Measurements from ENCODE around the gene ASIC2.

ASIC2 gene

DNA sequence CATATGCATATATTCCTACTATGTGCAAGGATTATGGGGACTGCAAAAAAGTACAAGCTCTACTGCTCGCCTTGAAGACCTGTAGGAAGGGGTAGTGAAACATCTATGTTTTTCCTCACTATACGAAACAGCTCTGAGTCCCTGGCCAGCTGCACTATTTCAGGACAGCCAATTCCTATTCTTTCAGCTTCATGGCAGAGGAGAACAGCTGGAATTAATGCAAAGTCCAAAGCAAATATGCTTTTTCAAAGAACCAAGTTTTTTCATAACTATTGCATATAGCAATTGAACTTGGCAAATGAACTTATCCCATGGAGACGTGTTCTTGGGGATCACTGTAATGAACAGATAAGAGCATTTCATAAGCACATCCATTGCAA is 179.1 kb downstream of the ASIC2 start:
- H3K27ac ChIP-seq (replicated peaks) = no peak overlapping the region
- no peak overlapping the region for H3K4me3 ChIP-seq (replicated peaks; ENCODE audit: insufficient read depth, low read length)
- H3K27me3 ChIP-seq (ENCODE audit: insufficient read depth, poor library complexity, severe bottlenecking) = no peaks in the 10 kb centered on the region
- DNase-seq (ENCODE audit: low read depth in 1 of 2, low spot score in 1 of 2) = no peak
- TF ChIP-seq GABPA (IDR thresholded peaks at IDR 0.05; ENCODE audit: low read depth) (no peak), SPI1 (IDR thresholded peaks at IDR 0.05; ENCODE audit: borderline replicate concordance, low read depth) (no peak), POLR2AphosphoS5 (IDR thresholded peaks at IDR 0.05; ENCODE audit: low read depth) (no peak), REST (IDR thresholded peaks at IDR 0.05; ENCODE audit: insufficient replicate concordance, low read depth) (no peak)
- TF ChIP-seq, protein P1, sequence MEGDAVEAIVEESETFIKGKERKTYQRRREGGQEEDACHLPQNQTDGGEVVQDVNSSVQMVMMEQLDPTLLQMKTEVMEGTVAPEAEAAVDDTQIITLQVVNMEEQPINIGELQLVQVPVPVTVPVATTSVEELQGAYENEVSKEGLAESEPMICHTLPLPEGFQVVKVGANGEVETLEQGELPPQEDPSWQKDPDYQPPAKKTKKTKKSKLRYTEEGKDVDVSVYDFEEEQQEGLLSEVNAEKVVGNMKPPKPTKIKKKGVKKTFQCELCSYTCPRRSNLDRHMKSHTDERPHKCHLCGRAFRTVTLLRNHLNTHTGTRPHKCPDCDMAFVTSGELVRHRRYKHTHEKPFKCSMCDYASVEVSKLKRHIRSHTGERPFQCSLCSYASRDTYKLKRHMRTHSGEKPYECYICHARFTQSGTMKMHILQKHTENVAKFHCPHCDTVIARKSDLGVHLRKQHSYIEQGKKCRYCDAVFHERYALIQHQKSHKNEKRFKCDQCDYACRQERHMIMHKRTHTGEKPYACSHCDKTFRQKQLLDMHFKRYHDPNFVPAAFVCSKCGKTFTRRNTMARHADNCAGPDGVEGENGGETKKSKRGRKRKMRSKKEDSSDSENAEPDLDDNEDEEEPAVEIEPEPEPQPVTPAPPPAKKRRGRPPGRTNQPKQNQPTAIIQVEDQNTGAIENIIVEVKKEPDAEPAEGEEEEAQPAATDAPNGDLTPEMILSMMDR (IDR thresholded peaks at IDR 0.05; ENCODE audit: insufficient read depth, low read length) = no peak

DNA sequence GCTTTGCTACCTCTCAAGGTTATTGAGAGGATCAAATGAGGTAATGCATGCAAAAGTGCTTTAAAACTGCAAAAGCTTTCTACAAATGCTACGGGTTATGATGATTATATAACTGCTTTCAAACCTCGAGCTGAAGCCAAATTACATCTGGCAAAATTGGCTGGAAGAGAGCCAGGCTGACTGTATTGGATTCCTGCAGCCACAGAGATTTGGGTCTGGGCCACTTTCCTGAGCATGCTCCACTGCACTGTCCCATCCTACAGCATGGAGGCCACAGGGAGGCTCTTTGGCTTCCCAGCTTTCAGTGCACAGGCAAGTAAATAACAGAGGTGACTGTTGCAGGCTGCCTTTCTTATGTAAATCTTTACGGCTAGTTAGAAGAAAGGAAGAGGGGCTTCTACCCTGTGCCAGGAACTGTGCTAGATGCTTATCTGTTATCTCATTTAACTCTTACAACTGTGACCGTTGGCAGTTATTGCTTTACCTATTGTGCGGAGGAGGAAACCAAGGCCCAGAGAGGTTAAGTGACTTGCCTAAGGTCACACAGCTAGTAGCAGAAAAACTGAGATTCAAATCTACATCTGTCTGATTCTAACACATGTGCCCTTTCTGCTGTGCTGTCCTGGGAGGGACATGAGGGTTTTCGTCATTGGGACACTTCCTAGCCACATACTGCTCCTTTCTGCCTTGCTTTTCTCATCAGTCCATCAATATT is 179.7 kb downstream of the ASIC2 start:
- TF ChIP-seq GABPA (IDR thresholded peaks at IDR 0.05; ENCODE audit: low read depth) = no peak
- TF ChIP-seq, protein P1 (IDR thresholded peaks at IDR 0.05; ENCODE audit: insufficient read depth, low read length) = no peak
- no peak overlapping the region for H3K27ac ChIP-seq (replicated peaks)
- H3K4me3 ChIP-seq (replicated peaks; ENCODE audit: insufficient read depth, low read length) = no peak overlapping the region
- no peaks in the 10 kb centered on the region for H3K27me3 ChIP-seq (ENCODE audit: insufficient read depth, poor library complexity, severe bottlenecking)
- DNase-seq (ENCODE audit: low read depth in 1 of 2, low spot score in 1 of 2) = no peak

GRCh38 chr17:33112763-33113162 is 180.3 kb downstream of the ASIC2 start:
- DNase-seq (ENCODE audit: low read depth in 1 of 2, low spot score in 1 of 2) = no peak
- H3K27ac ChIP-seq (replicated peaks) = no peak overlapping the region
- H3K4me3 ChIP-seq (replicated peaks; ENCODE audit: insufficient read depth, low read length) = no peak overlapping the region
- TF ChIP-seq POLR2AphosphoS5 (IDR thresholded peaks at IDR 0.05; ENCODE audit: low read depth) = no peak
- no peak for TF ChIP-seq REST (IDR thresholded peaks at IDR 0.05; ENCODE audit: insufficient replicate concordance, low read depth)
- TF ChIP-seq, protein P1 (IDR thresholded peaks at IDR 0.05; ENCODE audit: insufficient read depth, low read length) = no peak
- no peak for TF ChIP-seq GABPA (IDR thresholded peaks at IDR 0.05; ENCODE audit: low read depth)
- no peak for TF ChIP-seq SPI1 (IDR thresholded peaks at IDR 0.05; ENCODE audit: borderline replicate concordance, low read depth)
- no peaks in the 10 kb centered on the region for H3K27me3 ChIP-seq (ENCODE audit: insufficient read depth, poor library complexity, severe bottlenecking)

All from HL-60 (cell line).